Heart right ventricle (tissue), 16 donors: ENCODE results near the gene HYCC2. TPM values are rescaled to one million over a fixed set of nuclear protein-coding genes. Genes with fewer than 3 reads are reported as not detected.

ENCODE experiments used
- ATAC-seq, 8 donors: fragments of 200-7000 bp; cut with Tn5 transposase; one replicate each; pipeline ENCODE4 v1.9.1; 2020; ENCODE audit warnings: mild to moderate bottlenecking in 8 of 8, moderate library complexity in 8 of 8, moderate number of reproducible peaks in 1 of 8
- DNase-seq, 2 donors: peaks; one replicate each; pipeline ENCODE4 v3.0.0-alpha.2; 2020
- H3K27ac ChIP-seq, 10 donors: fragments of 200-600 bp; sonication (generic) in 2 of 10; one replicate each; pipeline versions ENCODE4 v1.5.0 to v1.8.0; 2020 to 2022; ENCODE audit warnings: mild to moderate bottlenecking in 3 of 10
- H3K27me3 ChIP-seq, 7 donors: fragments of 200-600 bp; one replicate each; pipeline ENCODE4 v1.8.0; 2021 to 2022; ENCODE audit warnings: mild to moderate bottlenecking in 2 of 7
- H3K36me3 ChIP-seq, 9 donors: fragments of 200-600 bp; sonication (generic) in 1 of 9; one replicate each; pipeline versions ENCODE4 v1.5.0 to v1.8.0; 2020 to 2022; ENCODE audit warnings: mild to moderate bottlenecking in 2 of 9
- H3K4me1 ChIP-seq, 9 donors: fragments of 200-600 bp; sonication (generic) in 1 of 9; one replicate each; pipeline versions ENCODE4 v1.5.0 to v1.8.0; 2020 to 2022; ENCODE audit warnings: mild to moderate bottlenecking in 4 of 9
- H3K4me3 ChIP-seq, 10 donors: fragments of 200-600 bp; sonication (generic) in 2 of 10; one replicate each; pipeline versions ENCODE4 v1.5.0 to v1.8.0; 2020 to 2022; ENCODE audit warnings: mild to moderate bottlenecking in 7 of 10, moderate library complexity in 2 of 10
- H3K9me3 ChIP-seq, 11 donors: fragments of 200-600 bp in 10 of 11; sonication (generic) in 2 of 11; one replicate each; pipeline versions ENCODE4 v1.5.0 to v1.8.0; 2013 to 2022; ENCODE audit warnings: mild to moderate bottlenecking in 2 of 11, control low read depth in 1 of 11, moderate library complexity in 1 of 11
- CTCF ChIP-seq, 9 donors: fragments of 200-600 bp; sonication (generic) in 2 of 9; IDR thresholded peaks; one replicate each; pipeline versions ENCODE4 v1.5.0 to v1.8.0; 2021 to 2022; ENCODE audit warnings: antibody characterized with exemption in 9 of 9, mild to moderate bottlenecking in 5 of 9, moderate library complexity in 1 of 9
- WGBS, 2 donors: extraction: QIAGEN DNeasy Blood & Tissue Kit; methylation state at CpG; one replicate each; pipeline ENCODE4 v1.1.7; 2013; ENCODE audit warnings: inconsistent platforms in 1 of 2; 5-methylcytosine and 5-hydroxymethylcytosine counted together
- intact Hi-C, 10 donors: fragments of 100-400 bp; cut with DNase I; formaldehyde crosslinking; loops; one replicate each; pipeline versions ENCODE4 v1.11.1 to v1.14.2; 2022
- polyA plus RNA-seq, 2 donors: library from polyadenylated mRNA; stranded (reverse); fragments of 200-250 nt; gene quantifications; one replicate each; pipeline ENCODE4 v1.2.3, GENCODE V29; 2013
- total RNA-seq, 10 donors: library from RNA; stranded (reverse); fragmentation: NEBNext Ultra II Directional in 3 of 10; extraction: Animal tissue kit (Norgen Biotek cat#: 25700) in 3 of 10; gene quantifications; one replicate each; pipeline versions ENCODE4 v1.2.1 to v1.2.4, GENCODE V29; 2021 to 2023
- donor health status: Arrhythmogenic right ventricular cardiomyopathy.
- donor health status: ischemic (EF 13 %, LVEDD 7.1; RV severe dilation, severe dysfunction).
- donor health status: healthy with polysubstance abuse.
- donor health status: DM: no; HTN: yes; CAD: no.
- donor health status: DM: no; HTN: no; CAD: no.
- donor health status: ischemic (EF 25% LVEDD 6.9; RV normal size, moderate dysfunction).
- donor health status: ischemic (EF 25% LVEDD 5.7; RV mildly dilated, moderate dysfunction).
- donor health status: healthy.
- donor health status: DM: yes; HTN: yes; CAD: no.
- donor health status: Ischemic cardiomyopathy.
- donor health status: ischemic (EF 35%, LVEDD 5.7; RV mildly dilated, moderate dysfunction).
- donor health status: nonischemic (EF 11% LVEDD 7.7; RV severe dilation, severe dysfunction).
- donor health status: DM: yes; HTN: yes; CAD: no.
- donor health status: PGD.
- donor health status: ischemic (EF 29% LVEDD 5.4; RV normal size, mild dysfunction).
- donor health status: nonischemic (EF 23%, LVEDD 6.1; RV moderate dilation, normal function).

HYCC2 gene
- total and polyA plus RNA-seq, 12 donors = 1.4 to 15.3 (median 12.5) TPM

GRCh38 chr2:201116959-201117734, 45.7 kb upstream of the HYCC2 start:
- 1 to 2% methylated on average over 22 of the region's 22 CpGs for WGBS, 2 donors
- peak in 8 of 9 donors; percentile 15 to 54 (median 39) for TF ChIP-seq CTCF (IDR thresholded peaks at IDR 0.05)
- intact Hi-C loops = loop anchor here (1.0 to 10.0 kb wide), 8 partner anchors 14 to 252 kb away; partner anchors contain the start of genes HYCC2 (in 5 of the 10), NDUFB3 (in 4 of the 10) and CLK1 (in 1 of the 10)

GRCh38 chr2:201116115-201116958, 44.9 kb upstream of the HYCC2 start, which contains the start of gene CFLAR:
Gene CFLAR (plus strand): TSS chr2:201116164. CDS start chr2:201129866, 13,702 bp downstream.
- intact Hi-C loops = loop anchor here (2.0 to 10.0 kb wide), 7 partner anchors 14 to 252 kb away; partner anchors contain the start of genes HYCC2 (in 5 of the 10), NDUFB3 (in 4 of the 10) and CLK1 (in 1 of the 10)
- Histone ChIP-seq H3K4me3 (peak within 1 kb of the TSS; percentile 73 to 96 (median 84)), H3K9me3 (no peaks in the 10 kb centered on the region), H3K4me1 (peaks cover 0 to 39% (median 30%) of the 10 kb centered on the region in 9 donors), H3K27me3 (no peaks in the 10 kb centered on the region), H3K36me3 (peaks cover 0 to 5% (median 0%) of the 10 kb centered on the region in 9 donors), H3K27ac (peak within 1 kb of the TSS; percentile 98 to 100 (median 100))
- ATAC-seq (peak; percentile 26 to 75 (median 54)), DNase-seq (peak; percentile 77 to 82)
- 0% methylated on average over 60 to 75 of the region's 75 CpGs for WGBS, 2 donors
- peak in 1 of 9 donors; percentile 6 for TF ChIP-seq CTCF (IDR thresholded peaks at IDR 0.05)

More at GRCh38 chr2:201116959-201117734, 45.7 kb upstream of the HYCC2 start:
- Histone ChIP-seq H3K27me3 (no peaks in the 10 kb centered on the region), H3K4me3 (peak overlapping the region; percentile 73 to 96 (median 84)), H3K27ac (peak overlapping the region; percentile 98 to 100 (median 100)), H3K36me3 (peaks cover 0 to 8% (median 0%) of the 10 kb centered on the region in 9 donors), H3K9me3 (no peaks in the 10 kb centered on the region), H3K4me1 (peaks cover 0 to 47% (median 38%) of the 10 kb centered on the region in 9 donors)
- ATAC-seq (peak; percentile 21 to 54 (median 44)), DNase-seq (peak in 1 of 2 donors; percentile 70)

- Histone ChIP-seq H3K36me3 (no peaks in the 10 kb centered on the region), H3K4me1 (peaks cover 0 to 25% (median 16%) of the 10 kb centered on the region in 9 donors), H3K27me3 (no peaks in the 10 kb centered on the region), H3K27ac (peak overlapping the region in 8 of 10 donors; percentile 99 to 100 (median 100)), H3K9me3 (no peaks in the 10 kb centered on the region), H3K4me3 (peak overlapping the region in 4 of 10 donors; percentile 80 to 96 (median 91))
- no peak for DNase-seq
- intact Hi-C loops = loop anchor here in 9 of 10 donors (5.0 to 10.0 kb wide), 3 partner anchors 42 to 50 kb away; partner anchors contain the start of genes HYCC2 (in 5 of the 9) and NDUFB3 (in 5 of the 9)
- no peak for ATAC-seq
- no peak for TF ChIP-seq CTCF (IDR thresholded peaks at IDR 0.05)
Measured at GRCh38 chr2:201114846-201115245, 43.4 kb upstream of the HYCC2 start.
